Islet of Langerhans (tissue), 1 donor: Measurements from ENCODE around the gene FAAH.

Source experiments
- FAIRE-seq: peaks from one replicate; lab custom pipeline; 2011; peaks lifted over from hg19 to GRCh38; lab: Jason Lieb, UNC

FAAH gene

GRCh38 chr1:46423574-46424240, 29.6 kb downstream of the FAAH start:
- no peak for FAIRE-seq

DNA sequence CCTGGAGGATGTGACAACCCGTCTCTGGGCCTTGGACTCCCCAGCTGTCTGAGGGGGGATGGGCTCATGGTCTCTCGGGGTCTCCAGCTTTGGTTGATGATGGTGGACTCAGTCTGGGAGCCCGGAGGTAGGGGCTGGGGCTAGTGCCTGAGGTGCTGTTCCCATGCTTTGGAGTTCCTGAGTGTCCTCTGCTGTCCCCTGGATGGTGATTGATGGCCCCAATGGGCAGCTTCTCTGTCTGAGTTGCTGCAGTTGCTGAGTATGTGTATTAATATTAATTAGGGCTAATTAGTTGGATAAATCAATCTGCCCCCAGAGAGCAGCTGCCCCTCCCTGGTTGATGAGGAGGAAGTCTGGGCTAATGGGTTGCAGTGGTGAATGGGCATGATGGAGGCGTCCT, 30.6 kb downstream of the FAAH start:
- FAIRE-seq = no peak

DNA sequence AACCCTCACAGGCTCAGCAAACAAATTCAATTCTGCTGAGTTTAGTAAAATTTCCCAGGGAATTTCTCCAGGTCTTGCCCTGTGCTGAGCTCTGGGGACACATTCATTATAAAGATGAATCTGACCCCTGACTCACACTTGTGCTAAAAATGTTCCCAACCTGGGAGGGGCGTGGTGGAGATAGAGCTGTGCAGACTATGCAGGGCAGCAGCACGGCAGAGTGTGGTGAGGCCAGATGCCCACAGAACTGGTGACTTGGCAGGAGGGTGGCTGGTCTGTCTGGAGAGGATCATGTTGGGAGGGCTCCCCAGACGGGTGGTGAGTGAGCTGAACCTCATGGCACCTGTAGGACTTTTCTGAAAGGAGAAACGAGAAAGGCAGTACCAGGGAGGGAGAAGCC, 31.6 kb downstream of the FAAH start:
- FAIRE-seq = no peak

DNA sequence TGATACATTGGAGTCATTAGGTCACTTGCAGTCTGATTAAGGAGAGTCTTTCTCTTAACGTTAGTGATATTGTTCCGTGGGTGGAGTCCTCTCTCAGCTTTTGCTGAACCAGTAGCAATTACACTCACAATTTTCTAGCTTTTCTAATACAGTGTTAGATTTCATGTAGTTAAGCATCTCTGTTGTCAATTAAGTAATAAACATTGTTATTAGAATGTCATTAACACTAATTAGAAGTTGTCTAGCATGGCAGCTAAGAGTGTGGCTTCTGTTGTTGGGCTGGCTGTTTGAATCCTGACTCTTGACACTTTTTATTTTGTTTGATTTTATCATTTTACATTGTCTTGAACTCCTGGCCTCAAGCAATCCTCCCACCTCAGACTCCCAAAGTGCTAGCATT, 33.4 kb downstream of the FAAH start:
- no peak for FAIRE-seq

DNA sequence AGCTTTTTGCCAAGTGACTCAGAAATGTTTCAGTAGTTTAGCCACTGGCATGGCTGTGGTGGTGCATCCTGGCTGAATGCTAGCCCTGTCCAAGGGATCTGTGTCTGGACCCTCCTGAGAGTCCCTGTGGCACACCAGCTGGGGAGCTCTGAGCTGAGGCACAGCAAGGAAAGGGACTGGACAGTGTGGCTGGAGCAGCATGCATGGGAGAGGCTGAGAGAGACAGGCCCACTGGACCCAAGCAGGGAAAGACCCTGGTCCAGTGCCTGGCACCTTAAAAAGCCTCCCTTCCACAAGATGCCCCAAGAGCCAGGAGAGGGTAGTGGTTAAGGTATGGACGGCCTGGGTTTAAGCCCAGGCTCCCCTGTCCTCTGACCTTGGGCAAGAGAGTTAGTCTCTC, 35.3 kb downstream of the FAAH start:
- no peak for FAIRE-seq

GRCh38 chr1:46431695-46432094, 37.6 kb downstream of the FAAH start:
- no peak for FAIRE-seq

DNA sequence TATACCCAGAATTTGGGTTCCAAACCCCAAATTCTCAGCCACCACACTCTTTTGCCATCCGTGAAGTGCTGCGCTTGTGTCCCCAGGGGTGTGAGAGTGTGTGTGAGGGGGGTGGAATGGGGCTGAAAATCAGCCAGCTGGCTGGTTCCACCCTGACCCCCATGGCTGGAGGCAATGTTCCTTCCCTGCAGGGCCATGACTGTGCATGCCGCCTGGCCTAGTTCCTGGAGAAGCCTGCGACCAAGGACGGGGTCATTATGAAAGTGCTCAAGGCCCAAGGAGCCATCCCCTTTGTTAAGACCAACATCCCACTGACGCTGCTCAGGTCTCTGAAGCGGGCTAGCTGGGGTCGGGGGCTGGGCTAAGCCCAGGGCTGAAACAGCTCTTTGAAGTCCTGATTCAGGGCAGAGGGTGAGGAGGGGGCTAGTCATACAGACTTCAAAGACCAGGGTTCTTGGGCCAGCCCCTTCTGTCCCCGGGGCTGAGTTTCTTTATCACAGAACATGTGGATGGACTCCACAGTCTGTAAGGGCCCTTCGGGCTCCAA, 38.7 kb downstream of the FAAH start:
- FAIRE-seq = no peak

DNA sequence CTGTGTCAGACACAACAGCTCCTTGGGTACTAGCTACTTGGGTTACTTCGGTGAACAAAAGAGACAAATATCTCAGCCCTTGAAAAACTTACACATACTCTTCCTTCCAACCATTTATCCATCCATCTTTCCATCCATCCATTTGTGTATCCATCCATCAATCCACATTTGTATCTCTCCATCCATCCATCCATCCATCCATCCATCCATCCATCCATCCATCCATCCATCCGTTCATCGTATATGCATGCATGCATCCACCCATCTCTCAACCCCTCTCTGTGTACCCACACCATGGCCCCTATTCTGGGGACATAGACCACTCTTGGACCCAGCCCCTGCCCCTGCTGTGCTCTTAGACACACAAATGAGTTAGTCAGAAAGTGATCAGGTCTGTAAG, 40.2 kb downstream of the FAAH start:
- no peak for FAIRE-seq

- FAIRE-seq = no peak
These were observed 42.7 kb downstream of the FAAH start for GRCh38 chr1:46436844-46437243.

DNA sequence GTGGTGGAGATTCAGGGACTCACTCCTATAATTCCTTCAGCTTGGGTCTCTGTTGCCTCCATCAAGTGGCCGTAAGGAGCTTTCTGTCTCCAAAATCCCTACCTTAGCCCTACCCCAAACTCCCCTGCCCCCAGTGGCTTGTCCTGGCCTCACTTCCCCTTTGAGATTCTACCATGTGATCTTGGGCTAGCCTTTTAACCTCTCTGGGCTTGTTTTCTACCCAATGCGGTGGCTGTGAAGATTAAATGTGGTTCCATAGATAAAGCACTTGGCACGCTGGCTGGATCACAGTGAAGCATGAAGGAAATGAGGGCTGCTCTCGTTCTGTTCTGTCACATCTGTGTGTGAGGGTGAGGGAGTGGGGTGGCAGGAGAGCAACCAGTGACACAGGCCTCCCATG, 43.6 kb downstream of the FAAH start:
- no peak for FAIRE-seq

DNA sequence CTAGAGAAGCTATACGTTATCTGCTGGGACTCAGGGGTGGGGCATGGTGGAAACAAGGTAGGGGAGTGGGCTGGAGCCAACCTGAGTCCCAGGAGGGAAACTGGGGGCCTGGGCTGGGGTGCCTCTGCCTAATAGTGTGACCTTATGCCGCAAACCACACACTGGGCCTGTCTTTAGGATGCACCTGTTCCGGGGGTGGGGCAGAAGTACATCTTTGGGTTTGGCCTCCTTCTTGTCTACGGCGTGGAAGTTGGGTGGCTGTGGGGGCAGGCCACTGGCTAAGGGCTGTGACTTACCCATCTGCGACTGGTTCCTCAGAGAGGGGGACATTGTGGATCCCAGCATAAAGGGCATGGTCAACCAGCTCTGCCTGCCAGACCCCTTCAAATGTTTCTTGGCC, 44.2 kb downstream of the FAAH start:
- FAIRE-seq = no peak

DNA sequence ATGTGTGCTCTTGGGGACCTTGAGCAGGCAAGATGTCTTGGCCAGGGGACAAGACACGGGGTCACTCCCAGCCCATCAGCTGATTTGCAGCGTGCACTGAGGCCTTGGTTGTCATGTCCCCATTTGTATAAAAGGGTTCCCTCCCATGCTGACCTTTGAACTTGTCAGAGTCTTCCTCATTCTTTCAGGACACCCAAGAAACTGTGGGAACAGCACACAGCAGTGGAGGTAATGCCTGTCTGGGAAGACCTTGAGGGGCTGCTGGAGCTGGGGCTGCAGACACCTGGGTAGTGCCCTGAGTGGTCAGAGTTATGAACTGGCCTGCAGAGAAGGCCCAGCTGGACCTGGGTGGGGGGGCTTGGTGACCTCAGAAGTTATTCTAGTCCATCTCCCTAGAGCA, 46.4 kb downstream of the FAAH start:
- no peak for FAIRE-seq

- no peak for FAIRE-seq
These were observed 48.4 kb downstream of the FAAH start for GRCh38 chr1:46442317-46443161.

GRCh38 chr1:46444466-46444865, 50.3 kb downstream of the FAAH start:
- FAIRE-seq = no peak

DNA sequence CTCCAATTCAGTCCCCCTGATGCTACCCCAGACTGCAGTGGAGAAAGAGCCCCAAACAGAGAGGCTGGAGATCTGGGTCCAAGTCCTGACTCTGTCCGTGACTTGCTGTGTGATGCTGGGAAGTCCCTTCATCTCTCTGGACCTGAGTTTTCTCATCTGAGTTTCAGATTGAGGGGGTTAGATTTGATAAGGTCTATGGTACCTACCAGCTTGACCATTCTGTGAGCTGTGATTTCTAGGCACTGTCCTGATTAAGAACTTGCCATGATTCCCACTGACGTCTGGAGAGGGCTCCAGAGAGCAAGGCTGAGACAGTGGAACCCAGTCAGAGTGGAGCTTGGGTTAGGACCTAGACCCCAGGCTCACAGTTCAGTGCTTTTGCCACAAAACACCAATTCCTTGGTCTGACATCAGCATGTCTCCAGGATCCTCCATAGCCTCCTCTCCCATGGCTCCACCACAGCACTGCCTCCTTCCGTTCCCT, 51.7 kb downstream of the FAAH start:
- FAIRE-seq = no peak

- no peak for FAIRE-seq
These were observed 52.8 kb downstream of the FAAH start for GRCh38 chr1:46446646-46447498.

DNA sequence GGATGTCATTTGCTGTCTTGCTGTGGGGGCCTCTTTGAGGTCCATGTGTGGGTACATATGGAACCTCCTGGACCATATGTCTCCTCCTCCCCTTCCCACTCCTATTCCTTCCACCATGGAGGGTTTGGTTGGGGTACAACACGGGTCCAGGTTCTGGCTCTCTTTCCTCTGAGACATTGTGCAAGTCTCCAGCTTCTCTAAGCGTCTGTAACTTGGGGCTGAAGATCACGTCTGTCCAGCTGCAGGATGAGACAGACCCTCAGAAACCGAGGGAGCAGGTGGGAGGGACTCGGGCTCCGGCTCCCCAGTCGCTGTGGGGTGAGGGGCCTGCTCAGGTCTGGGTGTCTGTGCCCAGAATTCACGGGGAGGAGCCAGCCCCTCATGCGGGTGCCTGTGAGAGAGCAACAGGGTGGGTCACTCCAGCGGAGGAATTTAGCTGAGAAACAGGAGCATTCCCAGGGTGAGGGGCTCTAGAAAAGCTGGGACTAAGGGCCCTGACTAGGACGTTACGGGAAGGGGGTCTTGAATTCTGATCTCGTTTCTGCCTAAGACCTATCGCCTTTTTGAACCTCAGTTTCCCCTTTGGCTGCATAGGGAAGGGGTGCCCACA, 53.5 kb downstream of the FAAH start:
- FAIRE-seq = no peak

DNA sequence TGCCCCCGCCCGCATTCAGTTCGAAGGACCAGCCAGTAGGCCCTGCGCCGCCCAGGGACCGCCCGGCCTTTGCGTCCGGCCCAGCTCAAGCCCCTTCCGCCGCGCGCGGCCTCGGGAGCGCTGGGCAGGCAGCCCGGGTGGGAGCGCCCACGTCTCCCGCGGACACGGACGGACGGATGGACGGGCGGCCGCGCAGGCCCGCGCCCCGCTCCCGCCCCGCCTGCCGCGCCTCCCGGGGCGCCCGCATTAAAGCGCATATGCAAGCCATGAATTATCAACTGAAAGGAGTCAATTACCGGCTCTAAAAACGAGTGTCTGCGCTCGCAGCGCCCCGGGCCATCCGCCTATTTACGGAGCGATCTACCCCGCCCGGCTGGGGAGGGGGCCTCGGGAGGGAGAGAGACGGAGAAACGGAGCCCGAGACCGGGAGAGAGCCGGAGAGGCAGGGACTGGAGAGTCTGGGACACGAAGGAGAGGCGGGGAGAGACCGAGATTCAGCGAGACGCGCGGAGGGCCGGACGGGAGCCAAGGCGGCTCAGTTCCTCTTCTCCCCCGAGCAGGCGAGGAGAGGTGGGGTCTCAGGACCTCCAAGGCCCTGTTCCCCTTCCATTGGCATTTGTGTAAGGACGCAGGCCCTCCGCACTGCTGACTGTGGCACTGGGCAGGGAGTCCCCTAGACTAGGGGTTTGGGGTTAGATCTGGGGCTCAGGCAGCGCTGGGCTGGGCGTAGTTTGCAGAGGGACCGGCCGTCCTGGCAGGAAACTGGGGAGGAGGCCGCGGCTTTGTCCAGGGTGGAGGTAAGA, 54.2 kb downstream of the FAAH start:
- FAIRE-seq = no peak

GRCh38 chr1:46449223-46450159, 55.4 kb downstream of the FAAH start:
- FAIRE-seq = no peak

DNA sequence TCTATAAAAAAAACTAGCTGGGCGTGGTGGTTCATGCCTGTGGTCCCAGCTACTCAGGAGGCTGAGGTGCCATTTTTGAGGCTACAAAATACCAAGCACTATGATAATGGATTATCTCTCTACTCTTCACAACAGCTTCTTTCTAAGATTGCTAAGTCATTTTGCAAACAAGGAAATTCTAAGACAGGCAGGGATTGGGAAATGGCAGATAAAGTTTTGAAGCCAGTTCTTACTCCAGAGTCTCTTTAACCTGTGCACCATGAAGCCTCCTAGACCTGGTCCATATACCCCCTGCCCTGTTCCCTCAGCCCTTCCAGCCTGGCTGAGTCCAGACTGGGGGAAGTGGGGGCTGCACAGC, 56.0 kb downstream of the FAAH start:
- FAIRE-seq = no peak
